Measurements from ENCODE around the gene SHC4.
A peak's percentile ranks its signal among the peaks of the same experiment; 100 is the strongest.

SHC4 gene

GRCh38 chr15:48896869-48897814 is 66.6 kb downstream of the SHC4 start:
- DNase-seq (ENCODE audit: low read depth) = peak; percentile 79
- Histone ChIP-seq H3K4me1 (ENCODE audit: control insufficient read depth, insufficient read depth, low read length) (peaks cover 19% of the 10 kb centered on the region), H3K27me3 (replicated peaks; ENCODE audit: control insufficient read depth, insufficient read depth, low read length) (no peaks in the 10 kb centered on the region), H3K9ac (ENCODE audit: low read length) (peak overlapping the region; percentile 86), H3K36me3 (ENCODE audit: control insufficient read depth, insufficient read depth, low read length, severe bottlenecking) (no peaks in the 10 kb centered on the region), H3K4me3 (ENCODE audit: low read length) (peak overlapping the region; percentile 82), H3K9me3 (ENCODE audit: control insufficient read depth, low read length) (no peaks in the 10 kb centered on the region)

- DNase-seq (ENCODE audit: low read depth) = no peak
- Histone ChIP-seq H3K4me3 (ENCODE audit: low read length) (no peak overlapping the region), H3K36me3 (ENCODE audit: control insufficient read depth, insufficient read depth, low read length, severe bottlenecking) (no peaks in the 10 kb centered on the region), H3K9me3 (ENCODE audit: control insufficient read depth, low read length) (no peaks in the 10 kb centered on the region), H3K27me3 (replicated peaks; ENCODE audit: control insufficient read depth, insufficient read depth, low read length) (no peaks in the 10 kb centered on the region), H3K4me1 (ENCODE audit: control insufficient read depth, insufficient read depth, low read length) (peaks cover 26% of the 10 kb centered on the region), H3K9ac (ENCODE audit: low read length) (no peak overlapping the region)
Observed at GRCh38 chr15:48893311-48893710, 70.4 kb downstream of the SHC4 start.

GRCh38 chr15:48891232-48891765 is 72.4 kb downstream of the SHC4 start:
- H3K27me3 ChIP-seq (replicated peaks; ENCODE audit: control insufficient read depth, insufficient read depth, low read length) = no peaks in the 10 kb centered on the region
- H3K4me1 ChIP-seq (ENCODE audit: control insufficient read depth, insufficient read depth, low read length) = peaks cover 7% of the 10 kb centered on the region
- no peak overlapping the region for H3K4me3 ChIP-seq (ENCODE audit: low read length)
- H3K9me3 ChIP-seq (ENCODE audit: control insufficient read depth, low read length) = no peaks in the 10 kb centered on the region
- H3K9ac ChIP-seq (ENCODE audit: low read length) = no peak overlapping the region
- H3K36me3 ChIP-seq (ENCODE audit: control insufficient read depth, insufficient read depth, low read length, severe bottlenecking) = no peaks in the 10 kb centered on the region
- peak; percentile 27 for DNase-seq (ENCODE audit: low read depth)

DNA sequence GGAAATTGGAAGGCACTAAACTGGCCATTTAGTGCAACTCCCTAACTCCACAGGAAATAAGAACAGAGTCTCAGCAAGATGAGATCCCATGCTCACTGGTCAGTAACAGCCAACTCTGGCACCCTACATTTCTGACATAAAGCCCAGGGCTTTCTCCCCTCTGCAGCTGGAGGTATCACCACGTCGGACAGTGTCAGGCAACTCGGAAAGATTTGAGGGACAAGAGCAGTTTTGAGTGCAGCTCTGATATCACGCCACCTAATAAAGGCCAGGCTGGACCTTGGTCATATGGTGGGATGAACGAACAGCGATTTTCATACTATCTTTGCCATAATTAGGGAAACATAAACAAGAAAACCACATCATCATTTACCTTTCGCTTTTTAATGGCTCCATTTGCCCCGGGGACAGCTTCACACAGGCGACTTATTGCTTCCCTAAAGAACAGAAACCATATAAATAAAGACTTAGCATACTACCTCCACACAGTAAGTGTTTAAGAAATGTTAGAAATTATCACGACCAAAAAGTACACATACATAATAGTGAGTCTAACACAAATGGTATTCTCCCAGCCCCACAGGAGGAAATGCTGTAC is 73.2 kb downstream of the SHC4 start:
- H3K9me3 ChIP-seq (ENCODE audit: control insufficient read depth, low read length) = no peaks in the 10 kb centered on the region
- no peak overlapping the region for H3K9ac ChIP-seq (ENCODE audit: low read length)
- peaks cover 7% of the 10 kb centered on the region for H3K4me1 ChIP-seq (ENCODE audit: control insufficient read depth, insufficient read depth, low read length)
- no peak for DNase-seq (ENCODE audit: low read depth)
- no peaks in the 10 kb centered on the region for H3K36me3 ChIP-seq (ENCODE audit: control insufficient read depth, insufficient read depth, low read length, severe bottlenecking)
- no peaks in the 10 kb centered on the region for H3K27me3 ChIP-seq (replicated peaks; ENCODE audit: control insufficient read depth, insufficient read depth, low read length)
- H3K4me3 ChIP-seq (ENCODE audit: low read length) = no peak overlapping the region

GRCh38 chr15:48889925-48890324 is 73.8 kb downstream of the SHC4 start:
- Histone ChIP-seq H3K27me3 (replicated peaks; ENCODE audit: control insufficient read depth, insufficient read depth, low read length) (no peaks in the 10 kb centered on the region), H3K4me3 (ENCODE audit: low read length) (no peak overlapping the region), H3K4me1 (ENCODE audit: control insufficient read depth, insufficient read depth, low read length) (peaks cover 7% of the 10 kb centered on the region), H3K9ac (ENCODE audit: low read length) (no peak overlapping the region), H3K36me3 (ENCODE audit: control insufficient read depth, insufficient read depth, low read length, severe bottlenecking) (no peaks in the 10 kb centered on the region), H3K9me3 (ENCODE audit: control insufficient read depth, low read length) (no peaks in the 10 kb centered on the region)
- DNase-seq (ENCODE audit: low read depth) = no peak

DNA sequence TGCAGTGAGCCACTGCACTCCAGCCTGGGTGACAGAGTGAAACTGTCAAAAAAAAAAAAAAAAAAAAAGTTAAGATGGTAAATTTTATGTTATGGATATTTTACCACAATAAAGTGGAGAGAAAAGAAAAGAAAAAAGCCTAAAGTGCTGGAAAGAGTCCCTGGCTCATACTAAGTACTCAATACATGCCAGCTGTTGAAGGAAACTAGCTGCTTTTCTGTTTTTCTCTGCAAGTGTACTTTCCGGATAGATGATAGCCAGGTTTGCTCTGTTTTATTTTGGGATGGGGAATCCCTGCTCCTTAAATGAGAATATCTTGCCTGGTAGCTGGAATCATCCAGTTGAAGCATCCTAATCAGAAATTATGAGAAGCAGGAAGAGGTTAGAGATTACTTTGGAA is 74.9 kb downstream of the SHC4 start:
- Histone ChIP-seq H3K4me3 (ENCODE audit: low read length) (peak overlapping the region; percentile 15), H3K36me3 (ENCODE audit: control insufficient read depth, insufficient read depth, low read length, severe bottlenecking) (no peaks in the 10 kb centered on the region), H3K9ac (ENCODE audit: low read length) (no peak overlapping the region), H3K9me3 (ENCODE audit: control insufficient read depth, low read length) (no peaks in the 10 kb centered on the region), H3K4me1 (ENCODE audit: control insufficient read depth, insufficient read depth, low read length) (peaks cover 7% of the 10 kb centered on the region), H3K27me3 (replicated peaks; ENCODE audit: control insufficient read depth, insufficient read depth, low read length) (no peaks in the 10 kb centered on the region)
- peak; percentile 26 for DNase-seq (ENCODE audit: low read depth)

GRCh38 chr15:48888191-48888590 is 75.5 kb downstream of the SHC4 start:
- Histone ChIP-seq H3K36me3 (ENCODE audit: control insufficient read depth, insufficient read depth, low read length, severe bottlenecking) (no peaks in the 10 kb centered on the region), H3K4me1 (ENCODE audit: control insufficient read depth, insufficient read depth, low read length) (peaks cover 7% of the 10 kb centered on the region), H3K27me3 (replicated peaks; ENCODE audit: control insufficient read depth, insufficient read depth, low read length) (no peaks in the 10 kb centered on the region), H3K4me3 (ENCODE audit: low read length) (no peak overlapping the region), H3K9ac (ENCODE audit: low read length) (no peak overlapping the region), H3K9me3 (ENCODE audit: control insufficient read depth, low read length) (no peaks in the 10 kb centered on the region)
- DNase-seq (ENCODE audit: low read depth) = no peak

DNA sequence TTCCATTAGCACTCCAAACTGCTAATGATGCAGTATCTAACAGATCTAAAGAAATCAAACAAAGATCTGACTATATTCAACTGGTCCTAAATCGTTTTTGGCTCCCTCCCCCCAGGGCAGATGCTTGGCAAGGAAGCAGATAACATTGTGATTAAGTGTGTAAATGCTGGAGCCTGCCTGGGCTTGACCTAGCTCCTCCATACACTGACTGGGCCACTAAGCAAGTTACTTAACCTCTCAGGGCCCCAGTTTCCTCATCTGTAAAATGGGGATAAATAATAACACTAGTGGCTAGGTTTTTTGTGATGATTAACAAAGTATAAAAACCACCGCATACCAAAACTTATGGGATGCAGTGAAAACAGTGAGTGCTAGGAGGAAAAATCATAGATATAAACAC is 76.6 kb downstream of the SHC4 start:
- H3K4me3 ChIP-seq (ENCODE audit: low read length) = no peak overlapping the region
- no peaks in the 10 kb centered on the region for H3K36me3 ChIP-seq (ENCODE audit: control insufficient read depth, insufficient read depth, low read length, severe bottlenecking)
- no peaks in the 10 kb centered on the region for H3K9me3 ChIP-seq (ENCODE audit: control insufficient read depth, low read length)
- H3K4me1 ChIP-seq (ENCODE audit: control insufficient read depth, insufficient read depth, low read length) = peaks cover 7% of the 10 kb centered on the region
- DNase-seq (ENCODE audit: low read depth) = no peak
- no peaks in the 10 kb centered on the region for H3K27me3 ChIP-seq (replicated peaks; ENCODE audit: control insufficient read depth, insufficient read depth, low read length)
- H3K9ac ChIP-seq (ENCODE audit: low read length) = no peak overlapping the region

DNA sequence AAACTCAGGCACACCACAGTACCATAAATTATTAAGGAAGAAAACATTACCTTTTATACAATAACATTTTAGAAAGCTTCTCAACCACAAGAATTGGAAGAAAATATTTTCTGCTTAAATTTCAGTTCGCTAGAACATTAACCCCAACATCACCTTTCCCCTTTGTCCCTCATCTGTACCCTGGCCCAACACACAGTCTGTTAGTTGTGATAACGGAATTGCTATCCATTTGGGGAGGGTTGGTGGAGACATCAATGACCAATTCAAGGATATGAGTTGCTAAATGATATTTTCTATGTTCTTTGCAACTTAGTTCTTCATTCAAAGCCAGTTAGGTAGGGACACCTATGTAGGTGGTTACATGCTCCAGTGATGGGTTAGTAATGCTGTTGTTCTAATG is 80.0 kb downstream of the SHC4 start:
- no peaks in the 10 kb centered on the region for H3K27me3 ChIP-seq (replicated peaks; ENCODE audit: control insufficient read depth, insufficient read depth, low read length)

GRCh38 chr15:48880070-48880634 is 83.6 kb downstream of the SHC4 start:
- Histone ChIP-seq H3K9ac (ENCODE audit: low read length) (no peak overlapping the region), H3K27me3 (replicated peaks; ENCODE audit: control insufficient read depth, insufficient read depth, low read length) (no peaks in the 10 kb centered on the region), H3K36me3 (ENCODE audit: control insufficient read depth, insufficient read depth, low read length, severe bottlenecking) (no peaks in the 10 kb centered on the region), H3K4me3 (ENCODE audit: low read length) (peak overlapping the region; percentile 95), H3K4me1 (ENCODE audit: control insufficient read depth, insufficient read depth, low read length) (peaks cover 17% of the 10 kb centered on the region), H3K9me3 (ENCODE audit: control insufficient read depth, low read length) (no peaks in the 10 kb centered on the region)
- no peak for DNase-seq (ENCODE audit: low read depth)

More for the DNA sequence above, 80.0 kb downstream of the SHC4 start:
- peaks cover 16% of the 10 kb centered on the region for H3K4me1 ChIP-seq (ENCODE audit: control insufficient read depth, insufficient read depth, low read length)
- H3K9me3 ChIP-seq (ENCODE audit: control insufficient read depth, low read length) = no peaks in the 10 kb centered on the region
- no peak overlapping the region for H3K9ac ChIP-seq (ENCODE audit: low read length)
- DNase-seq (ENCODE audit: low read depth) = no peak
- H3K36me3 ChIP-seq (ENCODE audit: control insufficient read depth, insufficient read depth, low read length, severe bottlenecking) = no peaks in the 10 kb centered on the region
- no peak overlapping the region for H3K4me3 ChIP-seq (ENCODE audit: low read length)

Data from adipocyte (in vitro differentiated cells).